ENCODE results near the gene KAZN.

KAZN gene

GRCh38 chr1:14739082-14739832 lies 140.8 kb downstream of the KAZN start:
- H3K36me3 ChIP-seq (ENCODE audit: control insufficient read depth, low read depth, low read length) = no peaks in the 10 kb centered on the region
- H3K9ac ChIP-seq (ENCODE audit: low read length) = no peak overlapping the region
- H3K4me3 ChIP-seq (ENCODE audit: low read length) = no peak overlapping the region
- H3K4me1 ChIP-seq (ENCODE audit: control insufficient read depth, low read depth, low read length) = peaks cover 39% of the 10 kb centered on the region
- no peaks in the 10 kb centered on the region for H3K9me3 ChIP-seq (ENCODE audit: control insufficient read depth, low read depth, low read length)
- no peak overlapping the region for H3K27ac ChIP-seq (ENCODE audit: low read length)
- peaks cover 14% of the 10 kb centered on the region for H3K27me3 ChIP-seq (ENCODE audit: control insufficient read depth, insufficient read depth, low read length)

- no peak overlapping the region for H3K27ac ChIP-seq (ENCODE audit: low read length)
Measured at GRCh38 chr1:14740016-14740415, 141.5 kb downstream of the KAZN start.

GRCh38 chr1:14741082-14741481 lies 142.6 kb downstream of the KAZN start:
- Histone ChIP-seq H3K36me3 (ENCODE audit: control insufficient read depth, low read depth, low read length) (no peaks in the 10 kb centered on the region), H3K9me3 (ENCODE audit: control insufficient read depth, low read depth, low read length) (no peaks in the 10 kb centered on the region), H3K4me1 (ENCODE audit: control insufficient read depth, low read depth, low read length) (peaks cover 37% of the 10 kb centered on the region), H3K27me3 (ENCODE audit: control insufficient read depth, insufficient read depth, low read length) (peaks cover 8% of the 10 kb centered on the region), H3K9ac (ENCODE audit: low read length) (no peak overlapping the region), H3K4me3 (ENCODE audit: low read length) (no peak overlapping the region), H3K27ac (ENCODE audit: low read length) (no peak overlapping the region)

More at GRCh38 chr1:14740016-14740415, 141.5 kb downstream of the KAZN start:
- Histone ChIP-seq H3K36me3 (ENCODE audit: control insufficient read depth, low read depth, low read length) (no peaks in the 10 kb centered on the region), H3K4me3 (ENCODE audit: low read length) (no peak overlapping the region), H3K4me1 (ENCODE audit: control insufficient read depth, low read depth, low read length) (peaks cover 39% of the 10 kb centered on the region), H3K9ac (ENCODE audit: low read length) (no peak overlapping the region), H3K27me3 (ENCODE audit: control insufficient read depth, insufficient read depth, low read length) (peaks cover 8% of the 10 kb centered on the region), H3K9me3 (ENCODE audit: control insufficient read depth, low read depth, low read length) (no peaks in the 10 kb centered on the region)

GRCh38 chr1:14741532-14741931 lies 143.0 kb downstream of the KAZN start:
- H3K4me3 ChIP-seq (ENCODE audit: low read length) = peak overlapping the region; percentile 10
- no peaks in the 10 kb centered on the region for H3K36me3 ChIP-seq (ENCODE audit: control insufficient read depth, low read depth, low read length)
- H3K27ac ChIP-seq (ENCODE audit: low read length) = no peak overlapping the region
- peaks cover 37% of the 10 kb centered on the region for H3K4me1 ChIP-seq (ENCODE audit: control insufficient read depth, low read depth, low read length)
- no peak overlapping the region for H3K9ac ChIP-seq (ENCODE audit: low read length)
- no peaks in the 10 kb centered on the region for H3K9me3 ChIP-seq (ENCODE audit: control insufficient read depth, low read depth, low read length)
- peaks cover 8% of the 10 kb centered on the region for H3K27me3 ChIP-seq (ENCODE audit: control insufficient read depth, insufficient read depth, low read length)

- no peak overlapping the region for H3K9ac ChIP-seq (ENCODE audit: low read length)
- H3K27me3 ChIP-seq (ENCODE audit: control insufficient read depth, insufficient read depth, low read length) = peaks cover 8% of the 10 kb centered on the region
- no peak overlapping the region for H3K27ac ChIP-seq (ENCODE audit: low read length)
- peak overlapping the region; percentile 10 for H3K4me3 ChIP-seq (ENCODE audit: low read length)
- H3K4me1 ChIP-seq (ENCODE audit: control insufficient read depth, low read depth, low read length) = peaks cover 37% of the 10 kb centered on the region
- no peaks in the 10 kb centered on the region for H3K36me3 ChIP-seq (ENCODE audit: control insufficient read depth, low read depth, low read length)
- no peaks in the 10 kb centered on the region for H3K9me3 ChIP-seq (ENCODE audit: control insufficient read depth, low read depth, low read length)
Measured at GRCh38 chr1:14742181-14742980, 143.9 kb downstream of the KAZN start.

- Histone ChIP-seq H3K27me3 (ENCODE audit: control insufficient read depth, insufficient read depth, low read length) (peaks cover 8% of the 10 kb centered on the region), H3K9ac (ENCODE audit: low read length) (no peak overlapping the region), H3K9me3 (ENCODE audit: control insufficient read depth, low read depth, low read length) (no peaks in the 10 kb centered on the region), H3K36me3 (ENCODE audit: control insufficient read depth, low read depth, low read length) (no peaks in the 10 kb centered on the region), H3K4me3 (ENCODE audit: low read length) (no peak overlapping the region), H3K4me1 (ENCODE audit: control insufficient read depth, low read depth, low read length) (peaks cover 37% of the 10 kb centered on the region), H3K27ac (ENCODE audit: low read length) (no peak overlapping the region)
Measured at GRCh38 chr1:14743368-14743767, 144.9 kb downstream of the KAZN start.

DNA sequence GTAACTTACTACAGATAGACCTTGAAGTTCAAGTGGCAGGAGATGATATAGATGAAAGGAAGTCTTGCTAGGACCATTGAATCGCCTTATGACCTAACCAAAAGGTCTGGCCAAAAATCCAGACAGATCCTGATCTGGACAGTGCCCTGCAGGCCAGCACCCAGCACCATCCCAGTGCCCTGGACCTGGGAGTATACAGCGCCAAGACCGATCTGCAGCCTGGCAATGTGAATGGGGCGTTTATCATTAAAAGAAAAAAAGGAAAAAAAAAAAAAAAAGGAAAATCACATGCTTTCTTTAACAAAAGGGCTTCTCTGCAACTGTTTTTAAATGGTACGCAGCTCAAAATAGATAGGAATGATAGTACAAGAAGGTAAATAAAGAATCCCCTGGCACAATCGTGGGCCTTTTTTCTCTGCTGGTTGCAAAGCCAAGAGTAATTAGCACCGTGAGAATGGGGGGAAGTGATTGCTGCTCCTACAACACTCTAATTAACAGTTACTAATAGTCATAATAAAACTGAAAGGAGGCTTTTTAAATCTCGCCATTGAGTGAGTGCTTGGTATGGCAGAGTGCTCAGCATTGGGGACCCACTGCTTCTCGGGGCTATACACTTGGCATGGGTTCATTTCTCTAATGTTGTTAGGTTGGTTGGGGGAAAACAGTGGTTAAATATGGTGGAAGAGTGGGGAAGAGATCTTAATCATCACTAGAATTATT lies 146.7 kb downstream of the KAZN start:
- Histone ChIP-seq H3K4me3 (ENCODE audit: low read length) (no peak overlapping the region), H3K27me3 (ENCODE audit: control insufficient read depth, insufficient read depth, low read length) (no peaks in the 10 kb centered on the region), H3K27ac (ENCODE audit: low read length) (no peak overlapping the region)

DNA sequence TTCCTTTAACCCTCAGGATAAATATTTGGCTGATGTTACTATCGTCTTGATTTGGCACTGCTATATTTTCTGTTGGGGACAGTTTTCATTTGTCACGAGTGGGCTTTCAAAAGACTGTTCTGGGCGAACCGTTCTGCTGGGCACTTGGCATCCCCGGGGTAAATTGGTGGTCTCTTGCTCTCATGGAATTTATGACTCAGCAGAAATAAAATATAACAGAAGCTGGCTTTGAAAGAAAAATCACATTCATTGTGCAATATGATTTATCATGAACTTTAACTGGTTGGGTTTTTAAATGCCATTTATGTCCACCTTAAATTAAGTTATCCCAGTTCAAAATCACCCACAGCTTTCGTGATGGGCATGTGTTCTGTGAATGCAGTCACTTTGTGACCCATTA lies 147.3 kb downstream of the KAZN start:
- no peak overlapping the region for H3K4me3 ChIP-seq (ENCODE audit: low read length)
- no peak overlapping the region for H3K27ac ChIP-seq (ENCODE audit: low read length)
- no peaks in the 10 kb centered on the region for H3K27me3 ChIP-seq (ENCODE audit: control insufficient read depth, insufficient read depth, low read length)
- H3K36me3 ChIP-seq (ENCODE audit: control insufficient read depth, low read depth, low read length) = no peaks in the 10 kb centered on the region
- H3K9ac ChIP-seq (ENCODE audit: low read length) = no peak overlapping the region
- no peaks in the 10 kb centered on the region for H3K9me3 ChIP-seq (ENCODE audit: control insufficient read depth, low read depth, low read length)
- H3K4me1 ChIP-seq (ENCODE audit: control insufficient read depth, low read depth, low read length) = peaks cover 21% of the 10 kb centered on the region

More for the DNA sequence above, 146.7 kb downstream of the KAZN start:
- no peak overlapping the region for H3K9ac ChIP-seq (ENCODE audit: low read length)
- no peaks in the 10 kb centered on the region for H3K9me3 ChIP-seq (ENCODE audit: control insufficient read depth, low read depth, low read length)
- H3K36me3 ChIP-seq (ENCODE audit: control insufficient read depth, low read depth, low read length) = no peaks in the 10 kb centered on the region
- peaks cover 27% of the 10 kb centered on the region for H3K4me1 ChIP-seq (ENCODE audit: control insufficient read depth, low read depth, low read length)

- Histone ChIP-seq H3K36me3 (ENCODE audit: control insufficient read depth, low read depth, low read length) (no peaks in the 10 kb centered on the region), H3K27ac (ENCODE audit: low read length) (no peak overlapping the region), H3K4me3 (ENCODE audit: low read length) (no peak overlapping the region), H3K9me3 (ENCODE audit: control insufficient read depth, low read depth, low read length) (no peaks in the 10 kb centered on the region), H3K9ac (ENCODE audit: low read length) (no peak overlapping the region), H3K4me1 (ENCODE audit: control insufficient read depth, low read depth, low read length) (peaks cover 15% of the 10 kb centered on the region), H3K27me3 (ENCODE audit: control insufficient read depth, insufficient read depth, low read length) (no peaks in the 10 kb centered on the region)
Measured at GRCh38 chr1:14746393-14746792, 147.9 kb downstream of the KAZN start.

- no peak overlapping the region for H3K9ac ChIP-seq (ENCODE audit: low read length)
- H3K36me3 ChIP-seq (ENCODE audit: control insufficient read depth, low read depth, low read length) = no peaks in the 10 kb centered on the region
- H3K4me3 ChIP-seq (ENCODE audit: low read length) = no peak overlapping the region
- no peak overlapping the region for H3K27ac ChIP-seq (ENCODE audit: low read length)
- no peaks in the 10 kb centered on the region for H3K9me3 ChIP-seq (ENCODE audit: control insufficient read depth, low read depth, low read length)
- H3K27me3 ChIP-seq (ENCODE audit: control insufficient read depth, insufficient read depth, low read length) = no peaks in the 10 kb centered on the region
- H3K4me1 ChIP-seq (ENCODE audit: control insufficient read depth, low read depth, low read length) = no peaks in the 10 kb centered on the region
Measured at GRCh38 chr1:14748151-14748550, 149.7 kb downstream of the KAZN start.

DNA sequence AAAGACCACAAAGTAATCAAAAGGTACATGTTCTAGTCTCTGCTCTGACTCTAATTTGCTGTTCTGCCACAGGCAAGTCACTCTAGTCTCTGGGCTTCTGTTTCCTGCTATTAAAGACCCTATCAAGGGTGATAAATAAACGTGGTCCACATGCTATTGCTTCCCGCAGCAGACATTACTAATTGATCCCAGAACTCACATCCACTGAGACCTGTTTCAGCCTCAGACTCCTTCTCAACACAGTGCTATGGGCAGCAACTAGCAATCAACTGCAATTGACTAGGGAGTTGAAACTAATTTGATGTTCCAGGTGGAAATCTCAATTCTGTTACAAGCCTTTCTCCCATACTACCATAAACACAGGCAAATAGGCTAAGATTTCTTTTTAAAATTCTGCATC lies 150.5 kb downstream of the KAZN start:
- Histone ChIP-seq H3K9me3 (ENCODE audit: control insufficient read depth, low read depth, low read length) (no peaks in the 10 kb centered on the region), H3K9ac (ENCODE audit: low read length) (no peak overlapping the region), H3K4me3 (ENCODE audit: low read length) (no peak overlapping the region), H3K27me3 (ENCODE audit: control insufficient read depth, insufficient read depth, low read length) (no peaks in the 10 kb centered on the region), H3K4me1 (ENCODE audit: control insufficient read depth, low read depth, low read length) (no peaks in the 10 kb centered on the region), H3K36me3 (ENCODE audit: control insufficient read depth, low read depth, low read length) (no peaks in the 10 kb centered on the region), H3K27ac (ENCODE audit: low read length) (no peak overlapping the region)

Data from iPS-18a (cell line).